Measurements from ENCODE around the gene MORN4.
"Not testable (repeated sequence)": the region's sequence is repeated elsewhere in the genome, so short reads cannot be mapped to it uniquely, and the experiment has no call there.

MORN4 gene

GRCh38 chr10:97596101-97597082, 36.9 kb downstream of the MORN4 start:
- DNase-seq: no peak

GRCh38 chr10:97593421-97593820, 39.9 kb downstream of the MORN4 start:
- no peak for DNase-seq

- DNase-seq: no peak
These were observed 42.4 kb downstream of the MORN4 start for GRCh38 chr10:97590748-97591495.

- no peak for DNase-seq
These were observed 43.1 kb downstream of the MORN4 start for GRCh38 chr10:97590082-97590747.

- no peak for DNase-seq
These were observed 43.8 kb downstream of the MORN4 start, which contains the start of gene C10orf62 for GRCh38 chr10:97589479-97589878. C10orf62 (plus strand) TSS chr10:97589721; CDS start chr10:97589898, 177 bp downstream.

- no peak for DNase-seq
These were observed 46.1 kb downstream of the MORN4 start for GRCh38 chr10:97587183-97587582.

GRCh38 chr10:97585439-97585811, 47.9 kb downstream of the MORN4 start:
- no peak for DNase-seq

GRCh38 chr10:97584798-97585438, 48.4 kb downstream of the MORN4 start:
- no peak for DNase-seq

GRCh38 chr10:97584060-97584797, 49.1 kb downstream of the MORN4 start, which contains the start of gene HOGA1:
HOGA1 (plus strand) TSS chr10:97584389; CDS start chr10:97584704, 315 bp downstream.
- no peak for DNase-seq

GRCh38 chr10:97583476-97583875, 49.8 kb downstream of the MORN4 start:
- no peak for DNase-seq

- DNase-seq: no peak
These were observed 51.1 kb downstream of the MORN4 start for GRCh38 chr10:97582169-97582568.

GRCh38 chr10:97580421-97581367, 52.6 kb downstream of the MORN4 start:
- DNase-seq: no peak

GRCh38 chr10:97578171-97578844, 55.0 kb downstream of the MORN4 start:
- no peak for DNase-seq

GRCh38 chr10:97577701-97578100, 55.6 kb downstream of the MORN4 start:
- no peak for DNase-seq

GRCh38 chr10:97576487-97576886, 56.8 kb downstream of the MORN4 start:
- not testable (repeated sequence) for DNase-seq

GRCh38 chr10:97575127-97575668, 58.1 kb downstream of the MORN4 start:
- no peak for DNase-seq

GRCh38 chr10:97574374-97575126, 58.8 kb downstream of the MORN4 start:
- peak; percentile 54 for DNase-seq

- no peak for DNase-seq
These were observed 59.6 kb downstream of the MORN4 start for GRCh38 chr10:97573672-97574071.

- no peak for DNase-seq
These were observed 60.3 kb downstream of the MORN4 start for GRCh38 chr10:97573021-97573420.
